Dedifferentiated amniotic fluid mesenchymal stem cell (primary cell): ENCODE measurements around the gene SRGN.
A peak's percentile ranks its signal among the peaks of the same experiment; 100 is the strongest.
"Not testable (repeated sequence)": the region's sequence is repeated elsewhere in the genome, so short reads cannot be mapped to it uniquely, and the experiment has no call there.

Experiments used
- DNase-seq: peaks from one replicate; pipeline ENCODE4 v3.0.0-alpha.2; 2016; ENCODE audit errors: extremely low spot score

The SRGN gene, protein sequence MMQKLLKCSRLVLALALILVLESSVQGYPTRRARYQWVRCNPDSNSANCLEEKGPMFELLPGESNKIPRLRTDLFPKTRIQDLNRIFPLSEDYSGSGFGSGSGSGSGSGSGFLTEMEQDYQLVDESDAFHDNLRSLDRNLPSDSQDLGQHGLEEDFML

DNA sequence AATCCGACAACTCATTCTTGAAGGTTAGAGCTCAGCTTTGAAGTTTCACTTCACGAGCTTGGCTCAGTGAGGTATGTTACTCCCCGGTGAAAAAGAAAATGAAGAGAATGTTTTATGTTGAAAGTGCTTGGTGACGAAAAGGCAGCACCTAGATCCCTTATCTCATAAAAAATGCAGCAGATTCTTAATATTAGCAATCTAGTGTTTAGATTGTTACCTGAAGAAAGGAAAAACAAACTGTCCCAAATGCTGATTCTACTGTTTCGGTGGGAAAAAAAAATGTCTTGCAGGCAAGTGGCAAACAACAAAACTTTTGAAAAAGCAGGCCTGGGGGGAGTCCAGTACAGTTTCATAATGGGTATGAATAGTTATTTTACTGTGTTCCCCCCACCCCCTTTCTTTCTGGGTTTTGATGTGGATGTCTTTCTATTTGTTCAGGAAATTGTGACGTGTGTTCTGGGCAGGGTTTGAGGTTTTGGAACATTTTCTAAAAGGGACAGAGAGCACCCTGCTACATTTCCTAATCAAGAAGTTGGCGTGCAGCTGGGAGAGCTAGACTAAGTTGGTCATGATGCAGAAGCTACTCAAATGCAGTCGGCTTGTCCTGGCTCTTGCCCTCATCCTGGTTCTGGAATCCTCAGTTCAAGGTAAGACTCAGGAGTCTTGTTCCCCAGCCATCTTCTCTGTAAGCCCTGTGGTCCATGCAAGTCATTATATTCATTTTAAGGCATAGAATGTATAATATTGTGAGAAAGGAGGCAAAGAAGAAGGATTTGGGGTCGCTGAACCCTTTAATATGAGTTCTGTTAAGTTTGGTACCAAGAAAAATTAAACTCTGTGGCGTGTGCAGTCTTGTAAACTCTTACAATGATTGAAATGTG lies at the start of gene SRGN:
SRGN (plus strand) TSS at position 514 of the 881 bp plus-strand sequence; CDS start at position 569, 55 bp downstream.
- DNase-seq, result peak; percentile 27

DNA sequence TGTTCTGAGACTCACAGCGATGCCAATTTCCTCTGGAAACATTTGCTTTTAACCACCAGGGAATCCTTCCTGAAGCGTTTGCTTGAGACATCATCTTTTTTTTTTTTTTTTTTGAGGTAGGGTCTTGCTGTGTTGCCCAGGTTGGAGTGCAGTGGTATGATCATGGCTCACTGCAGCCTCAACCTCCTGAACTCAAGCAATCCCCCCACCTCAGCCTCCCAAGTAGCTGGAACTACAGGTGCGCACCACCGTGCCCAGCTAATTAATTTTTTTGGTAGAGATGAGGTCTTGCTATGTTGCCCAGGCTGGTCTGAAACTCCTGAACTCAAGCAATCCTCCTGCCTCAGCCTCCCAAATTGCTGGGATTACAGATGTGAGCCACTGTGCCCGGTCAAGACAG lies 47.0 kb upstream of the SRGN start:
- not testable (repeated sequence) for DNase-seq

DNA sequence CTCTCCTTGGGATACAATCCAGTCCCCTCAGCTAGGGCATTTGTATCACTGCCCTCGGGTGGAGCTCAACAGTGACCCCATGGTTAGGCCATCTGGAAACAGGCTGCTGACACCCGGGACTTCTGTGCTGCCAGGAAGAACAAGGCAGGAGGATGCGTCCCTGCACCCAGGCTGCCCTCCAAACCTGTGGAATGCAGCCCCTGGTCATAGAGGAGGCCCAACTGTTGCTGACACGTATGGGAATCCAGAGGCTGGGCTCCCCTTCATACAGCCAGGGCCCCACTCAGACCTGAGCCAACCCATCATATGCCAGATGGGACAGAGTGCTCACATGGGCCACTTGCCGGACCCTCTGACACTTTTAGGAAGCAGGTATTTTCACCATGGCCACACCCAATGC lies 45.5 kb upstream of the SRGN start:
- DNase-seq, result no peak

DNA sequence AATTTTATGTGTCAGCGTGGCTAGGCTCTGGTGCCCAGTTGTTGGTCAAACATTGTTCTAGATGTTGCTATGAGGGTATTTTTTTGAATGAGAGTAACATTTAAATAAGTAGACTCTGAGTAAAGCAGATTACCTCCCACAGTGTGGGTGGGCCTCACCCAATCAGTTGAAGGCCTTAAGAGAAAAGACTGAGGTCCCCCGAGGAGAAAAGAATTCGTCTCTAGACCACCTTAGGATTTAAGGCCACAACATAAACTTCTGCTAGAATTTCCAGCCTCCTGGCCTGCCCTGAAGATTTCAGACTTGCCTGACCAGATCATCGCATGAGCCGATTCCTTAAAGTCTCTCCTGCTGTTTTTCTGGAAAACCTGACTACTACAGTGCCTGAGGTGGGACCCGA lies 45.1 kb upstream of the SRGN start:
- no peak for DNase-seq

DNA sequence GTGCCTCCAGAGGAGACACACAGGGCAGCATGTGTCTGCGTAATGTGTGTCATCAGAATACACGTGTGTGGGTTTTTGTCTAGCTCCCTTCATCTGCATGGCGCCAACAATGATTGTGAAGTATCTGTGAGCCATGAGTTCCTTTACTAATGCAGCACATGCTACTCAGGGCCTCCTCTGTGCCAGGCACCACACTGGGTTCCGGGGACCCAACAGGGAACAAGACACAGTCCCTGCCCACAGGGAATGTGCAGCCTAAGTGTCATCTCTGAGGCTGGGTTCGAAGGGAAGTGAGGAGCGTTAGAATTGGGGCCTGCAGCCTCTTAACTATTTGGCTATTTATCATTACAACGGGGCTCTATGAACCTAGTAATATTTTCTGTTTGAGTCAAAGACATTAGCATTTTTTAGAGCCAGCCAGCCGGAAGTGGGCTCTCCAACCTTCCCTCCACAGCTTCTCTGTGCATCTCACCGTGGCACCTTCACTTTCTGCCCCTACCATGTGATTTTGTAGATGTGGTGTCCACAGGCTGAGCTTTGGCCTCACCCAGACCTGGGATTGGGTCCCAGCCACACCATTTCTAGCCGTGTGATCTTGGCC lies 43.9 kb upstream of the SRGN start:
- no peak for DNase-seq

DNA sequence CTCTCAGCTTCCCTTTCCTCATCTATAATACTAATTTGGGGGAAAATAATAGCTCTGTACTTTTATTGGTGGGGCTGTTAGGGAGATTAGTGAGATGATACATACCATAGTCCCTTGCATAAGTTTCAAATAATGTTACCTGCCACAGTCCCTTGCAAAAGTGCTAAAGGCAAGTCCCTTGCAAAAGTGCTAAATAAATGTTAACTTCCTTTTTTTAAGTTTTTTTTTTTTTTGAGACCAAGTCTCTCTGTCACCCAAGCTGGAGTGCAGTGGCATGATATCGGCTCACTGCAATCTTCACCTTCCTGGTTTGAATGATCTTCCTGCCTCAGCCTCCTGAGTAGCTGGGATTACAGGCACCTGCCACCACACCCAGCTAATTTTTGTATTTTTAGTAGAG lies 43.4 kb upstream of the SRGN start:
- DNase-seq, result no peak

DNA sequence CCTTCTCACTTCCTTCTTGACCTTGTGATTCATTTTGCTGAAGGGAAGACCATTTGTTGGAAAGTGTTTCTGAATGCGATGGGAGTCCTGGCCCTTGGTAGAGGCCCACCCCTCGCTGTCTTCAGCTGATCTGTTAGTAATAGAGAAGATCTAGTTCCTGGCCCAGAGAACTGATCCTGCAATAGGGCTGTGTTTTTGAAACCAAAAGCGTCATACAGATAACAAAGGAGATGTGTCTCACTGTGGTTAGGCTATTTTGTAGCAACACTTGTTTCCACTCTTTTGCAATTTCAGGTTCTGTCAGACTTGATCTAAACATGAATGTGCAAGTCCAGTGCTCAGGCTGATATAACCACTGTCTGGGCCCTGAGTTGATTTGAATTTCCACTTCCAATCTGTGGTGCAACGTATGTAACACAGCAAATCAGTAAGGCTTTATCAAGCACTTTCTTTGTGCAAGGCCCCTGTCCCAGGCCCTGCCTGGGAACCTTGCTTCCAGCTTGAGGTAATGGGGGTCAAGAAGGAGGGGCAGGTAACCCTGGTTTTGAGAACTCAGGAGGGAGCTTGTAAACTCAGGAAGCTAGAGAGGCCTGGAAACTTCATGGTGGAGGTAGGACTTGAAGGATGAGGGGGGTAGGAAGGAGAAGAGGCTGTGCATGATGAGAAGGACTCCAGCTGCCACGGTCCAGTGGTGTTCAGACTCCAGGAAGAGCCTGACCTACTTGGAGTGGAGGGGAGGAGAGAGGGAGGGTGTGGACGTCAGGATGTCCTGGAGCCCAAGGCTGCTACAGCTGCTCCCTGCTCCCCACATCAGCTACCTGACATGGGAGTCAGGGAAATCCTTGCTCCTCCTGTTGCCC lies 42.2 kb upstream of the SRGN start:
- DNase-seq, result no peak

DNA sequence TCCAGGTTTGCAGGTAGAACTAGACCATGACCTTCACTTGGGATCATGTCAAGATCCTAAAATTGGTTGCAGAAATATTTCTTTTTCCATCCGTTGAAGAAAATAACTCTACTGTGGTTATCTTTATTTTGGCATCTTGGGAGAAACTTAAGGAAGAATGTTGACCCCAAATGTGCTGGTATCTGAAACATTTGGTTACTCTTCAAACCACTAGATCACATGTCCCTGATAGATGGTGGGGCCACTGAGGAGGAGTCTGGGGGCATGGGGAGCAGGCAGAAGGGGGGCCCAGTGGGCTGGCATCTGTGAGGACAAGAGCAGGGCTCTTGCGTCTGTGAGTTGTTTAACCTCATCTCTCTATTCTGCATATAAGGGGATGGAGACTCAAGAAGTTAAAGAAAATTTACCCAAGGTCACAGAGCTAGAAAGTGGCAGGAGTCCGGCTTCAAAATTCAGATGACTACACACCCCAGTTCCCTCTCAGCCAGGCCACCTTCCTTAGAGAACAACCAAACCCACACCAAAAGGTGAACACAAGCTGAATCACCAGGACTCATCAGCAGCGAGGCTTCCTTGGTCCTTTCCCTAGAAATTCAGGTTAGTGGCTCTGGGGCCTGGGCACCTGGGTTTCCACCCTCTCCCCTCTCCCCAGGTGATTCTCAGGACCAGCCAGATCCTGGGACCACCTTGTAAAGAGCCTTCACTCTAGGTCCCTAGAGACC lies 40.6 kb upstream of the SRGN start:
- DNase-seq, result no peak

DNA sequence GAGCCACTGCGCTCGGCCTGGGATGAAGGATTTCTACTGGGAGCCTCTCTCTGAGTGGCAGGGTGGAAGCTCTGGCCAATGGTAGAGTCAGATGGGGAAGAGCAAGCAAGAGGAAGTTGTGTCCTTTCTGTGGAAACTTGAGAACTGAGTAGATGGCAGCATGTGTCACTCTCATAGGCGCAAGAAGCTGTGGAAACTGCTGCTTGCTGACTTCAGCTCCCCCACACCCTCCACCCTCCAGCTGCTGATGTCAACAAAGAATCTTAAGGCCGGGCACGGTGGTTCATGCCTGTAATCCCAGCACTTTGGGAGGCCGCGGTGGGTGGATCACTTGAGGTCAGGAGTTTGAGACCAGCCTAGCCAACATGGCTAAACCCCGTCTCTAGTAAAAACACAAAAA lies 39.8 kb upstream of the SRGN start:
- DNase-seq, result peak; percentile 19

DNA sequence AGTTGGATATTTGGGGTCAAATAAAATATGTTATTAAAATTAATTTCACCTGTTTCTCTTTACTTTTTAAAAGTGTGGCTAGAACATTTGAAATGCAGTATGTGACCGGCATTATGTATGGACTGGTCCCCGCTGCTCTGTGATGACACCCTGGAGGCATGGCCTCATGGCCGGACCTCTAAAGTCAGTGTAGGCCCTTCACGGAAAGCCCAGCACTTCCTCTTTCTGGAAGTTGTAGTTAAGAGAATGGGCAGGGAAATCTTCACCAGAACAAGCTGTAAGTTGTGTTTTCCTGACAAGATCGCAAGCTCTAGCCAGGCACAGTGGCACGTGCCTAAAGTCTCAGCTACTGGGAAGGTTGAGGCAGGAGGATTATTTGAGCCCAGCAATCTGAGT lies 38.3 kb upstream of the SRGN start:
- DNase-seq, result no peak

DNA sequence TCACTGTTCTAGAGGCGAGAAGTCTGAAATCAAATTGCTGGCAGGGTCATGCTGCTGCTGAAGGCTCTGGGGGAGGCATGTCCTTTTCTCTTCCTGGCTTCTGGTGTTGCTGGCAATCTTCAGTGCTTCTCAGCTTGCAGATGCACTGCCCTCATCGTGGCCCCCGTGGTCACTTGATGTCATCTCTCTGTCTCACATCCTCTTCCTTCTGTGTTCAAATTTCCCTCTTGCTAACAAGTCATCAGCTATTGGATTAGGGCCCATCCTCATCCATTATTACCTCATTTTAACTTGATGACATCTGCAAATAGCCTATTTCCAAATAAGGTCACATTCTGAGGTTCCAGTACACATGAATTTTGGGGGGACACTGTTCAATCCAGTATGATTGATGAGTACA lies 36.6 kb upstream of the SRGN start:
- DNase-seq, result no peak

DNA sequence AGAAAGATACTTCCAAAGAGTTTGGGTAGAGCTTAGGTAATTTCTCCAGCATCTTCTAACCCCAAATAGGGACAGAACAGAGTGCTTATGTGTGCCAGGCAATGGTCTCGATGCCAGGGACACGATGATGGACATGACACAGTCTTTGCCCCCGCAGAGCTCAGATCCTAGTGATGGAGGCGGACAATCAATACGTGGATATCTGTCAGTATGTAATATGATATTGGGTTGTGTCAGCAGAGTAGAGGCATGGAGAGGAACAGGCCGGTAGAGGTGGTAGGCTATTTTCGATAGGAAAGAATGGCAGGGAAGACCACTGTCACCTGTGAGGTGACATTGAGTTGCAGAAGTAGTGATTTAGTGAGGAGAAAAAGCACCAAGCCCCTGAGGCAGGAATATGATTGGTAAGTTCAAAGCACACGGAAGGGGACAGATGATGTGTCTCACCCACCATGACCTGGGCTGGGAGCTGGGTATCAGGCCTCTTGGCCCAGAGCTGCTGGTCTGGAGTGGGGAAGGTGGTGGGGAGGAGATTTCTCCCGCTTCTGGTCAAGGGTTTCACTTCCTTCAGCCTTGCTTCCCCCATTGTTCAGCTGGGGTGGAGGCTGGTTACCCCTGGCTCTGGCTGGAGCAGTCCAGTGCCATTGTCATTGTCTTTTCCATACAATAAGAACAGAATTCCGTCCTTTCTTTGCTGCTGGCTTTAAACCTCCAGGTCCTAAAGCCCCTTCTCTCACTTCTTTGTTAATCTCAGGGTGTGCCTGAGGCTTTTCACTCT lies 36.0 kb upstream of the SRGN start:
- DNase-seq, result no peak

DNA sequence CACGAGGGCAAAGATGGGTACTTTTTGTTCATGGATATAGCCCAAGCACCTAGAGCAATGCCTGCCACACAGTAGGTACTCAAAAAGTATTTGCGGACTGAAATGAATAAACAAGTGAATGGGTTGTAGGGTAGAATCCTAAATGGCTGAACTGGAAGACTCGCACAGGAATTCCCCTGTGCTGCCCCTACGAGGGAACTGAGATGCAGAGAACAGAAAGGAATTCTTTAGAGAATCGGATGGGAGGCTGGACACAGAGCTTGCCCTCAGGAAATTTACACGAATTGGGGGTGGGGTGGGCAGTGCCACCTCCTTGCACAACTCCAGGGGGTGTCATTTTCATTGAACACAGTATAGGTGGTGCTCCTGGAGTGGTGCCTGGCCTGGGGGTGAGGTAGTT lies 35.2 kb upstream of the SRGN start:
- no peak for DNase-seq

DNA sequence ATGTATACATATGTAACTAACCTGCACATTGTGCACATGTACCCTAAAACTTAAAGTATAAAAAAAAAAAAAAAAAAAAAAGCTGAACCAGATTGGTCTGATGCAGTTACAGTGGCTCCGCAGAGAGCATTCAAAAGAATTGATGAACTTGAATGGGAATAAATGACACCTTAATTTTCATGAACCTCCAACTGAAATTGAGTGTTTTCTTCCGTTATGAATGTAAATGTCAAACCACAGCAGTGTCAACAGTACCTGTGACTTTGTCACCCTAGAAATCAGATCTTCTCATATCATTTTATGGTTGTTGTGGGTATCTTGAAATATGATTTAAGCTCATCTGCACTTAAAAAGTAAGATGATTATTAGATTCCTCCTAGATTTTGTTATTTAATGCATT lies 32.7 kb upstream of the SRGN start:
- DNase-seq, result no peak

DNA sequence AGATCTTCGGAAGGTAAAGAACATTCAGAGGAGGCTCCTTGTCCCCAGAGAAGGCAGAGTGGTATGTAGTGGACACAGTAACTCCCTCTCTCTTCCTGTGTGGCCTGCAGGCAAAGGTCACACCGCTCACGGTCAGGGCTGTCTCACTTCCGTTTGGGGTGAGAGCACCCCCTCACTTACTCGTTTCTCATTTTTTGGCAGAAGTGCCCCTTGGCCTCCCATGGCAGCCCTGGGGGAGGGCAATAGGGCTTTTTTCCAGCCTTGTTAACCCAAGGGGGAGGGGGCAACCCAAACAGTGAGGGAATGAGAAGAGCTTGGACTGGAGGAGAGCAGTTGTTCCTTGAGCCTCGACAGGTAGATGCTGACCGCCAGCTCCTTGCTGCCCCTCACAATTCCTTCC lies 31.8 kb upstream of the SRGN start:
- DNase-seq, result no peak

DNA sequence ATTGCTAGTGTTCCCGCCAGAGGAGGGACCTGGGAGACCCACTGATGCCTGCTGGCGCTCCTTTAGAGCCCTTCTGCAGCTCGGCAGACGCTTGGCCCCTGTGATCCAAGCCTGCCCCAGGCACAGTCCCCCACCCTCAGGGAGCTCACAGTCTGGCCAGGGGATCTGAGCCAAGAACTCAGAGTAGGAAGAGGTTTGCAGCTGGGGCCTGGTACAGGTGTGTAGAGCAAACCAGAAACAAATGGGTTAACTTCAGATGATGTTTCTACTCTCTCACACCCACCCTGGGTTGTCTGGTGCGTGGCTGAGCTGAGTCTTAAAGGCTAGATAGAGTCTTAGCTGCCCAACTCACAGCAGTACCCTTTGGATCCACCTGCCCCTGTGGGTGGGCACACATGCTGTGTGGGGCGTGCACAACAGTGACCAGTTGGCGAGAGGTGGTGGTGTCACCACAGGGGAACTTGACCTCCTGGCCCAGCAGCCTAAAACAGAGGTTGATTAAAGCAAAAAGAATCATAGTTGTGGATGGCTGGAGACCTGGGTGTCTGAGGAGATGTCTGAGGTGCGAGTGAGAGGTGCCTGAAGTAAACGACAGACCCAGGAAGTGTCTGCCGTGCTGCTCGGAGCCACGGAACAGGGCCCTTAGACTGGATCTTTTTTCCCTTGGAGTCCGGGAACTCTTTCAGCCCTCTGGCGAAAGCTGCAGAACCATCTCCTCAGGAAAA lies 31.2 kb upstream of the SRGN start:
- no peak for DNase-seq

DNA sequence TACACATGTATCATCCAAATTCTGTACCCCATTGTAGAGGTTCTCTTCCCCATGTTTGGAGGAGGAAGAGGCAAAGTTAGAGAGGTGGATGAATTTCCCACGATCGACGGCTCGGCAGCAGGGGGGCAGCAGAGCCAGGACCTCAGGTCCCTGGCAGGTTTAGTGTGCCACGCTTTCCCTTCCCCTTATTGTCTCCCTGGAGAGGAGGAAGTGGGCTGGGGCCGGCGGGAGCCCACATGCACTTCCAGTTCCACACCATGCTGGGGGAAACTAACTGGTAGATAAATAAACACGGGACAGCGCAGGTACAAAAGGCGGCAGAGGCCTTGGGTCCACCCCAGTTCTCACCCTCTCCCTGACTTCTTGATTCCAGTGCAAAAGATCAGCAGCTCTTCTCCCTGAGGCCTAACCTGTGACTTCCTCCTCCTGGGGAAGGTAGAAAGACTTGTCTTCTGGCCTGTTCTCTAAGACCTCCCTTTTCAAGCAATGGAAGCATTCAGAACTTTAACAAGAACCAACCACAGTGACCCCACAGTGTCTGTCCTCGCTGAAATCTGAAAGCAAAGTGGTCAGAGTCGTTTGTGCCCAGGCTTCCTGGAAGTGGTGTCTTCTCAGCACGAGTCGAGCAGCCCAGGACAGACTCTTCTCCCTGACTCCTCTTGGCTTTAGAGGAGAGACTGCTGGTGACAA lies 30.5 kb upstream of the SRGN start:
- no peak for DNase-seq

DNA sequence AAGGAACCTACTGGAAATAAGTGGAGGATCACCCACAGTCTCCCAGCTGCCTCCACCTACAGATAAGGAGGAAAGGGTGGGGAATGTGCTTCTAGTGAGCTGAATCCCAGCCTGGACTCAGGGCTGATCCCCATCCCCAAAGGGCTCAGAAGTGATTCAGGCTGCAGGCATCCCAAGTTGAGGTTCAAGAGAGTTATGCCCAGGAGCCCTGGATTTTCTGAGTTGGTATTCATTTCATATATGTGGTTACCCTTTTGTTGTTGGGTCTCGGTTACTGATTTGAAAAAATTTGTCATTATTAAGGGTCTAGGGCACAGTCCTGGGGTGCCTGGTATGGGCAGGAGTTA lies 30.0 kb upstream of the SRGN start:
- no peak for DNase-seq

DNA sequence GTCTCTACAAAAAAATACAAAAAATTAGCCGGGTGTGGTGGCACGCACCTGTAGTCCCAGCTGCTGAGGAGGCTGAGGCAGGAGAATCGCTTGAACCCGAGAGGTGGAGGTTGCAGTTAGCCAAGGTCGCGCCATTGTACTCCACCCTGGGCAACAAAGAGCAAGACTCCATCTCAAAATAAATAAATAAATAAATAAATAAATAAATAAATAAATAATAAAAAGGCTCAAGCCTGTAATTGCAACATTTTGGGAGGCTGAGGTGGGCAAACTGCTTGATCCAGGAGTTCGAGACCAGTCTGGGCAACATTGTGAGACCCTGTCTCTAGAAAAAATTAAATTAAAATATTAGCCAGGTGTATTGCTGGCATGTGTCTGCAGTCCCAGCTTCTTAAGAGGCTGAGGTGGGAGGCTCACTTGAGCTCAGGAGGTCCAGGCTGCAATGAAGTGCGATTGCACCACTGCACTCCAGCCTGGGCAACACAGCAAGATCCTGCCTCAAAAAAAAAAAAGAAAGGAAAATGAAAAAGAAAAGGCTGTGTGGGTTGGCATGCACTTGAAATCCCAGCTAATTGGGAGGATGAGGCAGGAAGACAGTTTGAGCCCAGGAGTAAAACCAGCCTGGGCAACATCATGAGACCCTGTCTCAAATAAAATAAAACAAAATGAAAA lies 27.6 kb upstream of the SRGN start:
- no peak for DNase-seq
